Activated CD4-positive, CD25-positive, alpha-beta regulatory T cell treated with anti-CD3 and anti-CD28 coated beads, Interleukin-2, amount 50 U/mL, for 16 hours (primary cell): ENCODE data around the gene CFAP45.

Source experiments
- DNase-seq: peaks from one replicate; pipeline ENCODE4 v3.0.0-alpha.2; 2020; ENCODE audit warnings: low read depth, low spot score

Gene CFAP45

GRCh38 chr1:159853417-159854115, 46.4 kb downstream of the CFAP45 start:
- DNase-seq, result no peak

GRCh38 chr1:159851407-159851806, 48.6 kb downstream of the CFAP45 start:
- no peak for DNase-seq

GRCh38 chr1:159849626-159850366, 50.2 kb downstream of the CFAP45 start:
- no peak for DNase-seq

GRCh38 chr1:159848326-159848725, 51.6 kb downstream of the CFAP45 start:
- DNase-seq, result no peak

DNA sequence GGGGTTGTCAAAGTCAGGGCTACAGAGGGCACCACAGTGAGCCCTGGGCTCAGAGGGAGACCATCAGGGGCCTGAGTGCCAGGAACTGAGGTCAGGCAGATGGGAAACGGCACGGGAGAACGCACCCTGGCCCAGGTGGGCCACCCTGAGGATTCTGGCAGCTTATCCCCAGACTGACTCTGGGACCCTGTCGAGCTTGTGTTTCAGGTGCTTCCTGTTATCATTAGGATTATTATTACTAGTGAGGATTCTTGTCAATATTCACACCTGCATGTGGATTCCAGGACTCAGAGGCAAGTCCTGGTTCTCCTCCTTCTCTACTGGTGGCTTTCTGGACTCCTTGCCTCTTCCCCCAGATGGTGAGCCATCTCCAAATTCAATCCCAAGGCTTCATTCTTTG, 52.7 kb downstream of the CFAP45 start:
- no peak for DNase-seq

- DNase-seq, result no peak
Observed at GRCh38 chr1:159845751-159846629, 54.0 kb downstream of the CFAP45 start.

- DNase-seq, result no peak
Observed at GRCh38 chr1:159843459-159843858, 56.5 kb downstream of the CFAP45 start.

- DNase-seq, result no peak
Observed at GRCh38 chr1:159841749-159842148, 58.2 kb downstream of the CFAP45 start.

GRCh38 chr1:159839116-159839849, 60.7 kb downstream of the CFAP45 start:
- DNase-seq, result no peak

DNA sequence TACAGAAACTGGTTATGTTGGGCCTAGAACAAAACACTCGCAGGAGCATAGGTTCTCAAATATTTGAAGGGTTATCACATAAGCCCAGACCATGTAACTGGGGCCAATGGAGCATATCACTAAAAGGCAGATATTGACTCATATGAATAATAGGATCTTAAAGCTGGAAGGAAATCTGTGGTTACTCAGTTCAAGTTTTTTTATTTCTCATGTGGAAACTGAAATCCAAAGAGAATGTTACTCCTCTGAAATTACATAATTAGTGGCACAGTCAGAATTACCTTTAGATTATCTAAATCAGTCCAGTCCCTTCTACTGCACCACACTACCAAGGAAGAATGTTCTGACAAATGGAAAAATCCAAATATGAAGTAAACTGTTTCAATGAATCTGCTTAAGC, 61.2 kb downstream of the CFAP45 start:
- DNase-seq, result no peak

DNA sequence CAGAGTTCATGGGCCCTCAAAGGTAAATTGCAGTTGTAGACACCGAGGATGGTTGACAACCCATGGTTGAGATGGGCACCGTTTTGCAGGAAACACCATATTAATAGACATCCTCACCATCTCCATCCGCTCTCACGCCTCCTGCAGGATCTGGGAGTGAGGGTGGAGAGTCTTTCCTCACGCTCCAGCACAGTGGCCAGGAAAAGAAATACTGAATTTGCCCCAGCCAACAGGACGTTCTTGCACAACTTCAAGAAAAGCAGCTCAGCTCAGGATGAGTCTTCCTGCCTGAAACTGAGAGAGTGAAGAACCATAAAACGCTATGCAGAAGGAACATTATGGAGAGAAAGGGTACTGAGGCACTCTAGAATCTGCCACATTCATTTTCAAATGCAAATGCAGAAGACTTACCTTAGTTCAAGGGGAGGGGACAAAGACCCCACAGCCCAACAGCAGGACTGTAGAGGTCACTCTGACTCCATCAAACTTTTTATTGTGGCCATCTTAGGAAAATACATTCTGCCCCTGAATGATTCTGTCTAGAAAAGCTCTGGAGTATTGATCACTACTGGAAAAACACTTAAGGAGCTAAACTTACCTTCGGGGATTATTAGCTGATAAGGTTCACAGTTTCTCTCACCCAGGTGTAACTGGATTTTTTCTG, 64.0 kb downstream of the CFAP45 start:
- no peak for DNase-seq

DNA sequence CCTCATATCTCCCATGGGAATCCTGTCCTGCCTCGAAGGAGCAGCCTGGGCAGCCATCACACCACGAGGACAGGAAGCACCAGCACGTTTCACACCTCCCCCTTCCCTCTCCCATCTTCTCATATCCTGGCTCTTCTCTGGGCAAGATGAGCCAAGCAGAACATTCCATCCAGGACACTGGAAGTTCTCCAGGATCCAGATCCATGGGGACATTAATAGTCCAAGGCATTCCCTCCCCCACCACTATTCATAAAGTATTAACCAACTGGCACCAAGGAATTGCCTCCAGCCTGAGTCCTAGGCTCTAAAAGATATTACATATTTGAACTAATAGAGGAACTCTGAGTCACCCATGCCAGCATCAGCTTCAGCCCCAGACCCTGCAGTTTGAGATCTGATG, 64.6 kb downstream of the CFAP45 start:
- DNase-seq, result no peak

DNA sequence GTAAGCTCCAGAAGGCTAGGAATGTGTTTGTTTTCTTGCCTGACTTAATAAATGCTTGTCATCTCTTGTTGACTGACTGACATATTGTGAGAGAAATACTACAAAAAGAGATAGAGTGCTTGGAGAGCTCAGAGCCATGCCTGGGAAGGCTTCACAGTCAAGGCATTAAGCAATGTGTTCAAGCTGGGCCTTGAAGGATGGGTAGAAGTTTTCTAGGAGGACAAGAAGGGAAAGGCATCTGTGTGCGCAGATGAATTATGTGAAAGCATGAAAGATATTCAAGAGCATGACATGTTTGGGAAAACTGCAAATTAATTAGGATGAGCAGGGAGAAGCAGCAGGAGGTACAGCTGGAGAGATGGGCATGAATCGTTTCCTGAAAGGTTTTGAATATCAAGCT, 67.7 kb downstream of the CFAP45 start:
- DNase-seq, result no peak

- no peak for DNase-seq
Observed at GRCh38 chr1:159831412-159832141, 68.4 kb downstream of the CFAP45 start.

GRCh38 chr1:159830722-159831121, 69.2 kb downstream of the CFAP45 start:
- DNase-seq, result no peak

GRCh38 chr1:159829822-159830465, 70.0 kb downstream of the CFAP45 start:
- no peak for DNase-seq

- no peak for DNase-seq
Observed at GRCh38 chr1:159829273-159829634, 70.7 kb downstream of the CFAP45 start.

- no peak for DNase-seq
Observed at GRCh38 chr1:159828581-159829272, 71.2 kb downstream of the CFAP45 start.

DNA sequence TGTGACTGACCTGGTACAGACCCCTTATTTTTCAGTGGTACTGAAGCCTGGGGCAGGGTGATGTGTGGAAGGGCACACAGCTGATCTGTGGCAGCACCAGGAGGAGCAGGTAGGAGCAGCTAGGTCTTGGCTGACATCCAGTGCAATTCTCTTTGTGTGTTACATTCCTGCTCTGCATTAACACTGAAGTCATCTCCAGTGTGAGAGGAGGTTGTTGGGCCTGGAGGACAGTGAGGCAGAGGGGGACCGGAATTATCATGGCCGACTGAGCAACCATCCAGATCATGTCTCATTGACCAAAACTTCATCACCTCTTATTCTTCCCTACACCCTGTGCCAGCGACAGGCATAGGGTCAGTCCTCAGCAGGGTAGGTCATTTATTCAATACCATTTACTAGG, 71.8 kb downstream of the CFAP45 start:
- no peak for DNase-seq
